ENCODE results near the gene DYNC1I1. TPM values are rescaled to one million over a fixed set of nuclear protein-coding genes. Genes with fewer than 3 reads are reported as not detected.

DYNC1I1 gene
- polyA plus RNA-seq, 1 of the 3 experiments (the other 2 are of a cell fraction): 0.05 TPM

- Histone ChIP-seq H3K27ac (ENCODE audit: low read depth in 2 of 2, low read length in 1 of 2) (no peak overlapping the region), H3K9me2 (no peaks in the 10 kb centered on the region), H4K20me1 (ENCODE audit: insufficient read depth) (no peaks in the 10 kb centered on the region), H3K27me3 (ENCODE audit: insufficient read depth) (peaks cover 18% of the 10 kb centered on the region; the same call in 1 of the 2 replicates), H3K4me3 (ENCODE audit: low read depth in 2 of 2, low read length in 1 of 2) (no peak overlapping the region), H3K9ac (no peak overlapping the region), H3K79me2 (ENCODE audit: insufficient read depth) (no peaks in the 10 kb centered on the region), H3K9me3 (no peaks in the 10 kb centered on the region), H3F3A (replicated peaks; ENCODE audit: insufficient read depth) (no peaks in the 10 kb centered on the region), H3K36me3 (replicated peaks in 1 of 2; ENCODE audit: control insufficient read depth in 1 of 2, insufficient read depth in 2 of 2, low read length in 1 of 2) (no peaks in the 10 kb centered on the region), H3K4me1 (ENCODE audit: control insufficient read depth in 1 of 2, insufficient read depth in 2 of 2, low read depth in 1 of 2, low read length in 1 of 2) (peaks cover 0 to 16% of the 10 kb centered on the region in 2 experiments; a peak in 2 of 4 replicates), H3K4me2 (no peak overlapping the region), H2AFZ (ENCODE audit: low read depth) (no peak overlapping the region)
- CTCF ChIA-PET: interaction anchor here (1.0 to 2.7 kb wide), 5 partner anchors 10 to 966 kb away, joined by 3 to 16 read pairs (median 4); no protein-coding TSS in a partner anchor
- no peak for TF ChIP-seq ZBTB33 (IDR thresholded peaks at IDR 0.05; ENCODE audit: borderline replicate concordance, low read depth)
- TF ChIP-seq RXRA (IDR thresholded peaks at IDR 0.05; ENCODE audit: borderline replicate concordance, low read depth): no peak
- no peak for TF ChIP-seq TAF1 (IDR thresholded peaks at IDR 0.05; ENCODE audit: borderline replicate concordance, low read depth, low read length)
- no peak for TF ChIP-seq POLR2AphosphoS5 (IDR thresholded peaks at IDR 0.05; ENCODE audit: low read depth, low read length)
- no peak for TF ChIP-seq TEAD4 (IDR thresholded peaks at IDR 0.05; ENCODE audit: borderline replicate concordance, insufficient read depth)
- no peak for TF ChIP-seq FOXM1 (IDR thresholded peaks at IDR 0.05; ENCODE audit: low read depth)
- no peak for TF ChIP-seq YY1 (IDR thresholded peaks at IDR 0.05; ENCODE audit: low read depth)
- TF ChIP-seq RCOR1 (IDR thresholded peaks at IDR 0.05; ENCODE audit: low read length): no peak
- no peak for TF ChIP-seq MEF2A (IDR thresholded peaks at IDR 0.05; ENCODE audit: borderline replicate concordance, low read depth)
- TF ChIP-seq EZH2phosphoT487 (IDR thresholded peaks at IDR 0.05; ENCODE audit: borderline replicate concordance, low read depth): no peak
- TF ChIP-seq EP300 (IDR thresholded peaks at IDR 0.05; ENCODE audit: borderline replicate concordance in 1 of 2, low read depth in 1 of 2, low read length in 1 of 2): no peak
- DNase-seq: no peak
- POLR2A ChIA-PET: no interaction called here
- 43% methylated on average over 4 of the region's 4 CpGs for WGBS (ENCODE audit: low lambda C conversion rate)
Measured at GRCh38 chr7:96061844-96062243, 289.5 kb downstream of the DYNC1I1 start.

- no peaks in the 10 kb centered on the region for H3K36me3 ChIP-seq (replicated peaks in 1 of 2; ENCODE audit: control insufficient read depth in 1 of 2, insufficient read depth in 2 of 2, low read length in 1 of 2)
- DNase-seq: no peak
- H3F3A ChIP-seq (replicated peaks; ENCODE audit: insufficient read depth): no peaks in the 10 kb centered on the region
- H3K4me3 ChIP-seq (ENCODE audit: low read depth in 2 of 2, low read length in 1 of 2): no peak overlapping the region
- CTCF ChIA-PET: interaction anchor here (1.3 to 3.7 kb wide), 4 partner anchors 8 to 960 kb away, joined by 3 to 18 read pairs (median 8); no protein-coding TSS in a partner anchor
- POLR2A ChIA-PET: no interaction called here
- H3K79me2 ChIP-seq (ENCODE audit: insufficient read depth): no peaks in the 10 kb centered on the region
- H3K4me1 ChIP-seq (ENCODE audit: control insufficient read depth in 1 of 2, insufficient read depth in 2 of 2, low read depth in 1 of 2, low read length in 1 of 2): peaks cover 0 to 2% of the 10 kb centered on the region in 2 experiments; a peak in 1 of 4 replicates
- H3K4me2 ChIP-seq: no peak overlapping the region
- no peaks in the 10 kb centered on the region for H4K20me1 ChIP-seq (ENCODE audit: insufficient read depth)
- H3K9me3 ChIP-seq: no peaks in the 10 kb centered on the region
- H3K9me2 ChIP-seq: no peaks in the 10 kb centered on the region
- H3K27me3 ChIP-seq (ENCODE audit: insufficient read depth): peaks cover 17% of the 10 kb centered on the region; the same call in 1 of the 2 replicates
- H3K27ac ChIP-seq (ENCODE audit: low read depth in 2 of 2, low read length in 1 of 2): no peak overlapping the region
- H2AFZ ChIP-seq (ENCODE audit: low read depth): no peak overlapping the region
- WGBS (ENCODE audit: low lambda C conversion rate): 22% methylated on average over 1 of the region's 1 CpG
- no peak overlapping the region for H3K9ac ChIP-seq
- TF ChIP-seq TEAD4 (IDR thresholded peaks at IDR 0.05; ENCODE audit: borderline replicate concordance, insufficient read depth) (no peak), SIN3A (IDR thresholded peaks at IDR 0.05; ENCODE audit: borderline replicate concordance, low read depth, low read length) (no peak), IRF3 (IDR thresholded peaks at IDR 0.05; ENCODE audit: low read depth, low read length) (no peak)
Measured at GRCh38 chr7:96067321-96067720, 295.0 kb downstream of the DYNC1I1 start.
